GM10847 (cell line): Measurements from ENCODE around the gene PACRG.

Experiments used
- POLR2A ChIP-seq: IDR thresholded peaks from 2 replicates; pipeline ENCODE4 v1.6.1; 2011; ENCODE audit not compliant: insufficient read length; ENCODE audit errors: extremely low read depth

PACRG gene

DNA sequence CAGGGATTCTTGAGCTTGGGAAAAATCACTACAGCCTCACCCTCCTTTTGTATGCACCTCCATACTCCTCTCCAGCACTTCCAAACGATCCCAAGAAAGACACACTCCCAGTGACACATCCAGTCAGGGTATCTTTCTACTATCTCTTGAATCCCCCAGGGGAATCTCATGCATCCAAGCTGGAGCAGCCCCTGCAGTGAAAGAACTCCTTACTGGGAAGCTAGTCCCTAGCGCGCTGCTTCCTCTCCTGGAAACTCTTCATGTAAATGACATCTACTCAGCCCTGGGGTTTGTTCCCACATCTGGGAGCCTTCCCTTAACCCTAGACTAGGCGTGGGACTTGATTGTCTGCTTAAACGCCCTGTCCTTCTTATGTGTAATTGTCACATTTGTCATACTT, 357.7 kb downstream of the PACRG start:
- TF ChIP-seq POLR2A = no peak

DNA sequence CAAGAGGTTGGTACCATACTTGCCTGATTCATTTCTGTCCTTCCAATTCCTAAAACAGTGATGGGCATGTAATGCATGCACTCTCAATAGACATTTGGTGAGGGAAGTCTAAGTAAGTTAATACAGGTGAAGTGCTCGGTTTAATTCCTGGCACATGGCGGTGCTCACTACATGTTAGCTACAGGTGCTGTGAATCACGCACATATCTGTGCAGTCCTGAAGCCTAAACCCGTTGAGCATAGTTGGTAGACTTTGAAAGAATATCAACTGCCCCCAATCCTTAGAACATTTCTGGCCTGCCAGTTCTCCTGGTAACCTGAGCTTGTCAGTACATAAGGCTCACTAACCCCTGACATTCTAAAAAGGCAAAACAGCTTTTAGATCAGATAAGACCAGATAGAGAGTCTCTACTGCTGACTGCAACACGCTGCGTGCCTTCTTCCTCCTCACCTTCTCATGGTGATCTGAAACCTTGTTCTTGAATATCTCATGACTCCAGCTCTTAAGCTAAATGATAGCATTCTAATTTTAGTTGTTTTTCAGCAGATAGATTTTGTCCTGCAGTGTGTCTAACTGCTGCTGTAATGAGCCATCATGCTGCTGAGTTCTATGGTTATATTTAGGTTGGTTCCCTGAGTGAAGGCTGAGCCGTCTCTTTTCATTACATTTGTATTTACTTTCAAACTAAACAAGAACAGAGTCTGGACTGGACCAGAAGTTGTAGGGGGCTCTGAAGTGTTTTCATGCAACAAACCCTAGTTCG, 358.3 kb downstream of the PACRG start:
- TF ChIP-seq POLR2A = no peak

DNA sequence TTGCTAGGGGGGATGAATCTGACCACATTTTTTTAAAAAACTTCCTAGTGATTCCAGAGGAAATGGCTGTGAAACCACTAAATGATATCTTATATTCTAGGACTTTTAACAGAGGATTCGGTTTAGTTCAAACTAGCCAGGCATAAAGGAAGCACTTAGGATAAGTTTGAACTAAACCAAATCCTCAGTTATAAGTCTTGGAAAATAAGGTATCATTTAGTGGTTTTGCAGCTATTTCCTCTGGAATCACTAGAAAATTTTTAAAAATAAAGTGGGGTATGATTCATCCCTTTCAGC, 358.8 kb downstream of the PACRG start:
- TF ChIP-seq POLR2A = no peak

DNA sequence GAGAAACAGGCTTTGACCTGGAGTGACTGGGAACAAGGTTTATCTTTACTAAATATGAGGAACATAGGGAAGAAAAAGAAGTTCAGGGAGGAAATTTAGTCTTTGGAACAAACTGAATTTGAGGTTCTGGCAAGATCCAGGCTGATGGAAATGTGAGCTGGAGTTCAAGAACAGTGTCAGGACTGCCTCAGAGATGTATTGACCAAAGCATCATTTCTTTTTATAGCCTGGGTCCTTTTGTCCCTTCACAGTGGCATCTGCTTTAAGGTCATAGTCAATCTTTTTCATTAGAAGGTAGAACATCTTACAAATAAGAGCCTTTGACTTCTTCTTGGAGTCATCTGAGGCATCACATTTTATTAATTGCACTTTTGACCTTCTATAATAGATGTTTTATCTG, 360.2 kb downstream of the PACRG start:
- no peak for TF ChIP-seq POLR2A

DNA sequence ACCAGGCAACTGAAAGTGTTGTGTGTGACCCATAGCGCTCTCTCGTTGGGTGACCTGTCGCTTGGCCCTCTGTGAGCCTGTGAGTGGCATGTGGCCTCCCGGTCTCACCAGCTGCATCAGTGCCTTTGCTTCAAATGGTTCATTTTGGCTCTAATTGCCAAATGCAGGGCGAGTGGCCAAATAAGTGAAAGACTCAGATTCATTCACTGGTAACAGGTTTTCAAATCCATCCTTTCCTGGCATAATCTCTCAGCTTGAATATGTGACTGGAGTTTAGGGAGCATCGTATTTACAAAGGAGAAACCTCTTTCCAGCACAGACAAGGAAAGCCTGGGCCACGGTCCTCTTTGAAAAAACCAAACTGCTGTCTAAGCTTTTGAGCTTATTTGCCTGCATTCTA, 365.1 kb downstream of the PACRG start:
- TF ChIP-seq POLR2A = no peak

DNA sequence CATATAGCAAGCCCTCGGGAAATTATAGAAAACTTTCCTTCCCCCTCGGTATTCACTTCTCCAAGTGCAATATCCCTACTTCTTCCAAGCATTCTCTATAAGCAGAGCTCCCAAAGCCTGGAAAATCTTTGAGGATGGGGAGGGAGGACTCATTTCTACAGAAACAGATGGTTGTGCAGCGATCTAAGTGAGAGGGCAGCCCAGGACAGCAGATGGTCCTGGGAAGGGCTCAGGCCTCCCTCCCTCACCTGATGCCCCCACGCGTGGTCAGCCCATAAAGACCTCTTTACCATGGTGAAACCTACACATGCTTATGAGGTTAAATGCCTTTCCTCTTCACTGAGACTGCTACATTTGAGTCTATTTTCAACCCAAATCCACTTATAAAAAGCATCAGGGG, 367.1 kb downstream of the PACRG start:
- TF ChIP-seq POLR2A = no peak

DNA sequence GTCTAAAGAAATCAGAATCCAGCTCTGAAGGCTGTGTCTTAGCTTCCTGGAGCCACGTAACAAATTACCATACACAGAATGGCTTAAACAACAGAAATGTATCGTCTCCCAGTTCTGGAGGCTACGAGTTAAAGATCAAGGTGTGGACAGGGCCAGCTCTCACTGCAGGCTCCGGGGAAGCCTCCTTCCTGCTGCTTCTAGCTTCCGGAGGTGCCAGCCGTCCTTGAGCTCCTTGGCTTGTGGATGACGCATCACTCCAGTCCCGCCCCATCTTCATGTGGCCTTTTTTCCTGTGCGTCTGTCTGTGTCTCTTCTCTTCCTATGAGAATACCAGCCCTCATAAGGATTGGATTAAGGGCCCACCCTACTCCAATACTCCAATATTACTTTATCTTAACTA, 367.6 kb downstream of the PACRG start:
- no peak for TF ChIP-seq POLR2A

DNA sequence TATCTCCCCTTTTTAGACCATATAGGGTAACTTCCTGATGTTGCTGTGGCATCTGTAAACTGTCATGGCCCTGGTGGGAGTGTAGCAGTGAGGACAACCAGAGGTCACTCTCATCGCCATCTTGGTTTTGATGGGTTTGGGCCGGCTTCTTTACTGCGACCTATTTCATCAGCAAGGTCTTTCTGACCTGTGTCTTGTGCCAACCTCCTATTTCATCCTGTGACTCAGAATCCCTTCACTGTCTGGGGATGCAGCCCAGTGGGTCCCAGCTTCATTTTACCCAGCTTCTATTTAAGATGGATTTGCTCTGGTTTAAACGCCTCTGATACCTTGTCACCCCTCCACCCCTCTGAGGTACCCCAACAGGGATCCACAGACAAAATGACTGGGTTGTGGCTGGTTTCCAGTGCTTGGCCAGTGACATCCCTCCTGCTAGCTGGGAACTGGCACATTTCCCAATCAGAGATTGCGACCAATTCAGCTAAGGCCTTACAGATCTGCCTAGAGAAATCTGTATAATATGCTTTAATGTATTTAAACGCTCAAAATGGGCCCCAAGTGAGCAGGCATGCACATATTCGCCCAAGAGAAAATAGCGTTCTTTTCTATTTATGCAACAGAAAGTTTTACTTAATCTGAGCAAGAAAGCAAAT, 371.2 kb downstream of the PACRG start:
- TF ChIP-seq POLR2A = no peak

DNA sequence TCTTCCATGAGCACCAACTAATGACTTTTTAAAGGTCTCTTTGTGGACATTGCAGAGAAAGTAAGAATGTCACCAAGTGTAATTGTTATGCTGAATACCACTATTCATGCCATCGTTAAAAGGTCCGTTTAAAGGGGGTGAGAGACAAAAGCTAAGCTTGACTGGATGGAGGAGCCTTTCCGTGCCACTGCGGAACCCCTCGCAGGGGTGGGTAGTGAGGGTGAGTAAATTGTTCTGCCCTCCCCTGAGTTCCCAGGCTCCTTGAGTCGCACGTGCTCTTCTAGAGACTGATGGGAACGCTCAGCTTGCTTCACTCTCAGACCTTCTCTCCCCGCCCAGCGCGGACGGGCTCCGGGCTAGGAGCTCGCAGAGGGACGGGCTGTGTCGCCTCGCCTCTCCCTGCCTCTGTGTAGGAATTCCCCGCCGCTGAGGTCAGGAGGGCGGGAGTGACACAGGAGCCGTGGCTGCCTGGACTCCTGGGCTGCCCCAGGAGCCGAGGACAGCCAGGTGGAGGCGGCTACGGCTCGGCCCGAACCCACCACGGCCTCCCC, 371.9 kb downstream of the PACRG start:
- no peak for TF ChIP-seq POLR2A

DNA sequence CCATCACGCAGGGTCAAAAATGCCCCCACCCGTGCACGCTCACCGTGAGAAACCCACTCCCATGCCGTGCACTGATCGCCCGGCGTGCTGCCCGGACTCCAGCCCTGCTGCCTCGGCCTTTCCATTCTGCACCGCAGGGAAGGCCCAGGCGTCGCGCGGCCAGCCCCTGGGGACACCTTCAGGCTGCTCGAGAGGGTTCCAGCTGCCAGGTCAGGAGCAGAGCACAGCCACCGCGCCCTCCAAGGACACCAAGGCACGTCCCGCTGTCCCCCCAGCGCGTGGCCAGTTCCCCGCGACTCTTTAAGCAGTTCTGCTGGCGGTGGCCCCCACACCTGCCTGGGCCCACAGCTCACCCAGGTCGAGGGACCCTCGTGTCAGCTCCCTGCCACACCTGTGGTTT, 372.5 kb downstream of the PACRG start:
- TF ChIP-seq POLR2A = no peak

DNA sequence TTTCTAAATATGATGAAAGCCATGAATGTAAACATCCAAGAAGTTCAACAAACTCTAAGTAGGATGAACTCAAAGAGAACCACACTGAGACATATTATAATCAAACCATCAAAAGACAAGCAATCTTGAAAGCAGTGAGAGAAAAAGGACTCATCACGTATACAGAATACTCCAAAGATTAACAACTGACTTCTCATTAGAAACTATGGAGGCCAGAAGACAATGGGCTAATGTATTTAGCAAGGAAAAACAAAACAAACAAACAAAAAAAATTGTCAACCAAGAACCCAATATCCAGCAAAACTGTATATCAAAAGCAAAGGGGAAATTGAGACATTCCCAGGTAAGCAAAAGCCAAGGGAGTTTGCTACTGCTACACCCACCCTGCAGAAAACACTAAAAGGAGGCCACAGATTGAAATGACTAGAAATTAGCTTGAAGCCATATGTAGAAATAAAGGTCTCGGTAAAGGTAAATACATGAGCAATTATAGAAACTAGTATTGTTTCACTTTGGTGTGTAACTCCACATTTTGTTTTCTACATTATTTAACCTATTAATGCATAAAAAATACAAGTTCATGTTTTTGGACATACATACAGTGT, 385.7 kb downstream of the PACRG start:
- no peak for TF ChIP-seq POLR2A

DNA sequence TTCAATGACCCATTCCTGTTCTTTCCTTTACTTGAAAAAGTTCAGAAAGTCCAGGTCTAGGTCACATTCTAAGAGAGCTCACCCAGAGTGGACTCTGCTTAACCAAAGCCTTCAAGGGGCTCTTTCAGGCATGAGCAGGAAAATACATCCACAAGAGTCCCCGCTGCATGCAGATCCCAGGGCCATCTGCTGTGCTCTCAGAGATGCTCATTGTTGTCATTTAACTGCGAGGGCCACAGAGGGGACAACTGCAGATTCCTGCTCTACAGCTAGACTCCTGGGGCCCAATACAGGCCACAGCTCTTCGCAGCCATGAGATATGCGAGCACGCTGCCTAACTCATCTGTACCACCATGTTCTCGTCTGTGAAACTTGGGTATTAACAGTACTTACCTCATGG, 391.2 kb downstream of the PACRG start:
- no peak for TF ChIP-seq POLR2A

DNA sequence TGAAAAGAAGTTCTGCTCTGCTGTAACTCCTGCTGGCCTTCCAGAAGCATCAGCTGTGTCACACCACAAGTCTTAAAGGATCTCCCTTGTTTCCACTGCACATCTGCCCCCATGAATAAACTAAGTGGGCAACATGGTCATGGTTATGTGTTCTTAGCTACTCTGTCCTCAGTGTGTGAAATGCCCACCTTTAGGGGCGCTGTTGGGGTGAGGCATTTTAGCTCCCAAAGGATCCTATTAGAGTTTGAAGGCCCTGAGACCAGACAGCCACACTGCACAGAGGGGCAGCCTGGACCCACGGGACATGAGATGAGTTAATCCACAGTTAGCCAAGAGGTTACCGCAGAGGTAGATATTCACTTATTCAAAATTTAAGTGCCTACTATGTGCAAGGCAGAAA, 392.4 kb downstream of the PACRG start:
- no peak for TF ChIP-seq POLR2A

DNA sequence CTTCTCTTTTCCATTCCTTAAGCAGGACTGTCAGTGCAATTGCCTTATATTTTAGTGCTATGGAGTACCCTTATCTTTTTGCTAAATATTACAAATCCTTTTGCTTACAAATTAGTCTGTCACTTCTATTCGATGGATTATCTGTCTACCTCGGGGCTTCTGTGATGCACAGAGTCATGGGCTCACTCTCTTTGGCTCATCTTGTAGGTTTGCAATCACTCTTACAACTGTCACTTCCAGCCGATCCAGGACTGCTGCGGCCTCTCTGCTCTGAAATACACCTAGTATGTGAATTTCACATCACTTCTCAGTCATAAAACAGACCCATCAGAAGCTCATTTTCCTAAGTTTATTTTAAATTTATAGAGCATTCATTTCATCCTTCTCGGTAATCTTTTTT, 393.5 kb downstream of the PACRG start:
- TF ChIP-seq POLR2A = no peak

DNA sequence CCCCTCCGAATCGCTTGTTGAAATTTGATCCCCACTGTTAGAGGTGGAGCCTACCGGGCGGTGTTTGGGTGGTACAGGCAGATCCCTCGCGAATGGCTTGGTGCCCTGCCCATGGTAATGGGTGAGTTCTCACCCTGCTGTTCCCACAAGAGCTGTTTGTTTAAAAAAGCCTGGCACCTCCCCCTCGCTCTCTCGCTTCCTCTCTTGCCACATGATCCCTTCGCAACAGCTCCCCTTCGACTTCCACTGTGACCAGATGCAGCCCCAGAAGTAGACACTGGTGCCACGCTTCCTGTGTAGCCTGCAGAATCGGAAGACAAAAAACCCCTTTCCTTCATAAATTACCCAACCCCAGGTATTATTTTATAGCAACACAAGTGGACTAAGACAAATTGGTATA, 394.6 kb downstream of the PACRG start:
- no peak for TF ChIP-seq POLR2A

DNA sequence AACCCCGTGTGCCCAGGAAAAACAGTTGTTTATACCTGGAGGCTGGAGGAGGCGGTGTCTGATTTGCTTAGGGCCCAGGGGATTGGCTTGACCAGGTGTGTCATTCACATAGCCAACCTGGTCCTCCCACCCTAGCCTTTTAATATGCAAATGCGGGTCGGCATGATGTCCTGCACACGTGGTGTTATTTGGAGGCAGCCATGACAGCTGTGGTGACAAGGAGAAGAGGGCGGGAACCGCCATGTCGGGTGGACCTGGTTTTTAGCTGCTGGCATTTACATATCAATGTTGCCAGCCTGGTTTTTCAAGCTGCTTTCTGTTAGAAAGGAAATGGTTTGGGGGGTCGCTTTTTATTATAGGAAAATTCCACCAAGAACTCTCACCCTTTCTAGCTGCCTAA, 395.3 kb downstream of the PACRG start:
- TF ChIP-seq POLR2A = no peak

DNA sequence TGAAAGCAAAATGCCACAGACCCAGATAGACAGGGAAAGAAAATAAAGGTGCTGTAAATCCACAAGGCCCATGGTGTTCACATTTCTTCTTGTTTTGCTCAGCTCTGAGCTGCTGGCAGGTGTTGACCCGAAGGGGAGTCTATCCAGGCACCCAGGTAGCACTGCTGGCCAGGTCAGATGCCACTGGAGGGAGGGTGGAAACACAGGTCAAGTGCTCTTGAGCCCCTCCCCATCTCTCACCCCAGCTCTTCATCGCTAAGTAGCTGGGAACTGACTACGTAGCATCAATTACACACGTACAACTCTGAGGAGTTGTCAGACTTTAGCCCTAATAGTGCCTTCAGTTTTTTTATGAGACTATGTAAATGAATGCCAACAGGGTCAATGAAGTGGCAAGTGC, 399.0 kb downstream of the PACRG start:
- no peak for TF ChIP-seq POLR2A

DNA sequence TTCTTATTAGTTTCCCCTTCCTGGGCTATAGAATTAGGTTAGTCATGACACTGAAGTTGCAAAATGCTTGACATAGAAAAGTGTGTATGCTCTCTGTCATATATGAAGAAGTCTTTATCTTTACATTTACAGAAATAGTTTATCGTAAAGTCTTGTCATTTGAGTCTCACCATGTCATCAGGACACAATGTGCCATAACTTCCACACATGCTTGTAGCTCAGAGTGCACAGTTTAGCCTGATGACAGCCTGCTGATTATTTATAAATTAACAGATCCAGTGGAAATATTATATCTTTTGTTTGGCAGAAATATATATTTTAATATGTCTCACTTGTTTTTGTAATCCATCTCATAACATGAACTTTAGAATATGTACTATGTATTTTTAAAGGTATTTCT, 399.8 kb downstream of the PACRG start:
- no peak for TF ChIP-seq POLR2A
